ENCODE data around the gene CBX2.

Gene CBX2

DNA sequence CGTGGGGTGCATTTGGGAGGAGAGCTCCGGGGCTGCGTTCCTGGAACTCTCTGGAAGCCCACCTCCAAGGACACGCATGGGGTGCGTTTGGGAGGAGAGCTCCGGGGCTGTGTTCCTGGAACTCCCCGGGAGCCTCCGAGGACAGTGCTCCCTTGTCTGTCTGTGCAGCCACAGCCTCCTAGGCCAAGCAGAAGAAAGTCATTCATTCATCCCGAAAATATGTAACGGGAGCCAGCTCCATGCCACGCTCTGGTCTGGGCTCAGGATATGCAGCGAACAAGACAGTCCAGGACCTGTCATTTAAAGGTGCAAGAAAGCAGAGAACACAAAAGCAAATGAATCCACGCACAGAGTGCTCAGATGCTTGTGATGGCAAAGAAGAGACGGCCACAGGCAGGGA is 39.3 kb upstream of the CBX2 start:
- no peak overlapping the region for H3K4me3 ChIP-seq (ENCODE audit: control insufficient read depth, low read depth, low read length)
- no peak for TF ChIP-seq CTCF (IDR thresholded peaks at IDR 0.05; ENCODE audit: control insufficient read depth, insufficient read depth, low read depth, low read length, missing control alignments)
- DNase-seq (ENCODE audit: low read depth): no peak

DNA sequence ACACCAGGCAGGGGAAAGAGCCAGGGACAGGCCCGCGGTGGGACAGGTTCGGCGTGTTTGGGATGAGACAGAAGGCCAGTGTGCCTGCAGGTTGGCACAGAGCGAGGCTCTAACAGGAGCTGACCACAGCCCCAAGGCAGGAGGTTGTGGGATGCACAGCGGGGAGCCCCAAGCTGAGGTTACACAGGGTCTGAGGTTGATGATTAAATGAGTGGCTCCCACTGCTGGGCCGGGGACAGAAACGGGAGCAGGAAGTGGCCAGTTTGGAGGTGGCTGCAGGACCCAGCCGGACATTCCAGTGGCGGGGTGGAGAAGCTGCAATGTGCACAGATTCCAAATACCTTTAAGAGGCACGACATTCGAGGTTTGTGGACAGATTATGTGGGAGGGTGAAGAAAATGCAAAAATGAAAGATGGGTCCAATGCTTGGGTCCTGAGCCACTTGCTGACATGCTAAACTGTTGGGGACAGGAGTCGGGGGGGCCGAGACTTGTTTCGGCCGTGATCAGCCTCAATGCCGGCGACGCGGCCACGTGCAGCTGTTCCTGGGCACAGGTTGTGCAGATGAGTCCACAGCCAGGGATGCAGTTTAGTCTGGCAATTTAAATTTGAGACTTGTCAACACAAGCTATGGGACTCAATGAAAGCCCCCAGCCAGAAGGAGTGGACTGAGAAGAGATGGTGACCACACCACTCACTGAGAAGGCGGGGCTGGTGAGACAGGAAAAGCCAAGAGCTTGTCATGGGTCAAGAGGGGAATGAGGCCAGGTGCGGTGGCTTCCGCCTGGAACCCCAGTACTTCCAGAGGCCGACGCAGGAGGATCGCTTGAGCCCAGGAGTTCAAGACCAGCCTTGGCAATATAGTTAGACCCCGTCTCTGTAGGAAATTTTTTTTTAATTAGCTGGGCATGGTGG is 38.5 kb upstream of the CBX2 start:
- no peak for DNase-seq (ENCODE audit: low read depth)

GRCh38 chr17:79740413-79740812 is 37.5 kb upstream of the CBX2 start:
- H3K4me3 ChIP-seq (ENCODE audit: control insufficient read depth, low read depth, low read length): no peak overlapping the region
- DNase-seq (ENCODE audit: low read depth): no peak
- TF ChIP-seq CTCF (IDR thresholded peaks at IDR 0.05; ENCODE audit: control insufficient read depth, insufficient read depth, low read depth, low read length, missing control alignments): no peak

More for the DNA sequence above, 38.5 kb upstream of the CBX2 start:
- H3K4me3 ChIP-seq (ENCODE audit: control insufficient read depth, low read depth, low read length): no peak overlapping the region
- TF ChIP-seq CTCF (IDR thresholded peaks at IDR 0.05; ENCODE audit: control insufficient read depth, insufficient read depth, low read depth, low read length, missing control alignments): no peak

DNA sequence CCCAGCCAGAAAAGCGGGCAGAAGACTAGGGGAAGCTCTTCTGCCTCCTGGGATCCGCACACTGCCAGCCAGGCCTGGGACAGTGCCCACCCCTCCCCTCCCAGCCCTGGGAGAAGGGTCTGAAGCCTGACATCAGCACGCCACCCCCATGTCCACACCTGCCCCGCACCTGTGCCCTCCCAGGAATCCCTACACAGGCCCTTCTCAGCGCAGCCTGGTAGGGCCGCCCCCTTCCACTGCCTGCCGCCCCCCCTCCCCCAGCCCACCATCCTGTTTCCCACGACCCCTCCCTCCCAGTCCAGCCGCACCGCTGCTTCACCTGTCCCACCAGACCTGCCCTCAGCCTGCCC is 36.6 kb upstream of the CBX2 start:
- H3K4me3 ChIP-seq (ENCODE audit: control insufficient read depth, low read depth, low read length): no peak overlapping the region
- DNase-seq (ENCODE audit: low read depth): no peak

DNA sequence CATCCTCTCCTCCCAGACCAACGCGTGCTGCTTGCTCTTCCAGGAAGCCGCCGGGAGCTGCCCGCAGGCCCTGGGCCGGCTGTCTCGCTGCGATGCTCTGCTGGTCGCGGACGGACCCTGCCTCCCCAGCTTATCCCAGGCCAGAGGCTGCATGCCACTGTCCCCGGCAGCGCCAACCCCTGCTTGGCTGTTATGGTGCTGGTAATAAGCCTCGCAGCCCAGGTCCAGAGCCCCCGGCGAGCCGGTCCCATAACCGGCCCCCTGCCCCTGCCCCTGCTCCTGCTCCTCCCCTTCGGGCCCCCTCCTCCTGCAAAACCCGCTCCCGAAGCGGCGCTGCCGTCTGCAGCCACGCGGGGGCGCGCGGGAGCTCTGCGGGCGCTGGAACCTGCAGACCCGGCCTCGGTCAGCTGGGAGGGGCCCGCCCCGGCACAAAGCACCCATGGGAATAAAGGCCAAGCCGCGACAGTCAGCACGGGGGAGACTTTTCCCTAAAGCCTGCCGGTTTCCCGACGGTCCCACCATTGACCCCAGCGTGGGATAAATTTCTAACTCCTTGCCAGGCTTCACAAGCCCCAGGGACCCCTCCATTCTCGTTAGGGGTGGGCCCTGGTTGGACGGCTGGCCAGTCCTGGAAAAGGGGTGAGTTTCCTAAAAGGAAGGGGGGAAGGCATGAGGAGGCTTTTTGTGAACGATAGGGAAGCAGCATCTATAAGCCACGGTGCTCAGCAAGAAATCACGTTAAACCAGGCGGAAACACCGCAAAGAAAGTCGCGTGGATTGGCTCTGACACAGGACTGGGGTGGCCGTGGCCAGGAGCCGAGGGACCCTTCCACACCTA is 36.0 kb upstream of the CBX2 start:
- H3K4me3 ChIP-seq (ENCODE audit: control insufficient read depth, low read depth, low read length): no peak overlapping the region
- TF ChIP-seq CTCF (IDR thresholded peaks at IDR 0.05; ENCODE audit: control insufficient read depth, insufficient read depth, low read depth, low read length, missing control alignments): peak; percentile 80
- no peak for DNase-seq (ENCODE audit: low read depth)

More for the DNA sequence above, 36.6 kb upstream of the CBX2 start:
- no peak for TF ChIP-seq CTCF (IDR thresholded peaks at IDR 0.05; ENCODE audit: control insufficient read depth, insufficient read depth, low read depth, low read length, missing control alignments)

GRCh38 chr17:79742589-79742918 is 35.4 kb upstream of the CBX2 start:
- no peak for DNase-seq (ENCODE audit: low read depth)
- no peak for TF ChIP-seq CTCF (IDR thresholded peaks at IDR 0.05; ENCODE audit: control insufficient read depth, insufficient read depth, low read depth, low read length, missing control alignments)
- no peak overlapping the region for H3K4me3 ChIP-seq (ENCODE audit: control insufficient read depth, low read depth, low read length)
